B cell (primary cell): ENCODE results near the gene STX11. TPM values are rescaled to one million over a fixed set of nuclear protein-coding genes. Genes with fewer than 3 reads are reported as not detected.

ENCODE experiments used
- ATAC-seq: fragments of 200-7000 bp; cut with Tn5 transposase; one replicate; pipeline ENCODE4 v1.10.0; 2021; ENCODE audit warnings: low read depth, mild to moderate bottlenecking, moderate number of reproducible peaks, moderate library complexity
- CTCF ChIA-PET: fragments of 350-600 bp; sonication (Branson Sonifier 250); formaldehyde crosslinking; loops from one replicate; lab custom pipeline; 2021; ENCODE audit warnings: antibody characterized with exemption, inconsistent platforms; lab: Charles Lee
- POLR2A ChIA-PET: fragments of 350-600 bp; sonication (Branson Sonifier 250); formaldehyde crosslinking; loops from one replicate; lab custom pipeline; 2021; ENCODE audit warnings: antibody characterized with exemption; lab: Charles Lee
- DNase-seq: peaks from one replicate; pipeline ENCODE4 v3.0.0; 2013
- H2AFZ ChIP-seq: 2 replicates; pipeline ENCODE4 v1.6.1; 2012; ENCODE audit warnings: mild to moderate bottlenecking, low read depth, low read length; ENCODE audit not compliant: insufficient read depth, poor library complexity, severe bottlenecking
- H3K27ac ChIP-seq, 2 donors: 1 replicate in 1 of 2; 2 replicates in 1 of 2; pipeline ENCODE4 v1.5.1; 2012 to 2013; ENCODE audit warnings: low read length in 2 of 2, mild to moderate bottlenecking in 2 of 2, moderate library complexity in 1 of 2
- H3K27me3 ChIP-seq, 4 experiments: fragments of 200-600 bp in 1 of 4; sonication (generic) in 1 of 4; replicated peaks in 1 of 4; 1 replicate in 2 of 4; 2 replicates in 2 of 4; pipeline versions ENCODE4 v1.6.1 to v1.7.0; 2013 to 2016; ENCODE audit warnings: low read length in 3 of 4, mild to moderate bottlenecking in 2 of 4, mixed read lengths in 1 of 4, moderate library complexity in 1 of 4; ENCODE audit not compliant: insufficient read depth in 4 of 4, control insufficient read depth in 3 of 4; ENCODE audit errors: control extremely low read depth in 1 of 4
- H3K36me3 ChIP-seq, 2 experiments: replicated peaks in 1 of 2; 1 replicate in 1 of 2; 2 replicates in 1 of 2; pipeline versions ENCODE4 v1.6.1 to v1.7.1; 2013; ENCODE audit warnings: low read length in 1 of 2; ENCODE audit not compliant: insufficient read depth in 2 of 2, control insufficient read depth in 1 of 2; ENCODE audit errors: control extremely low read depth in 1 of 2, extremely low read depth in 1 of 2
- H3K4me1 ChIP-seq, 2 donors: fragments of 200-600 bp in 1 of 2; sonication (generic) in 1 of 2; 1 replicate in 1 of 2; 2 replicates in 1 of 2; pipeline versions ENCODE4 v1.5.1 to v1.6.1; 2013 to 2017; ENCODE audit warnings: low read length in 2 of 2; ENCODE audit not compliant: control insufficient read depth in 2 of 2, insufficient read depth in 2 of 2
- H3K4me2 ChIP-seq: replicated peaks from 2 replicates; pipeline ENCODE3; 2012; ENCODE audit warnings: mild to moderate bottlenecking, low read depth, low read length; ENCODE audit not compliant: poor library complexity, severe bottlenecking
- H3K4me3 ChIP-seq, 5 experiments: fragments of 200-600 bp in 1 of 5; sonication (generic) in 1 of 5; 1 replicate in 3 of 5; 2 replicates in 2 of 5; pipeline versions ENCODE4 v1.5.1 to v1.7.0; 2011 to 2016; ENCODE audit warnings: low read length in 4 of 5, mild to moderate bottlenecking in 4 of 5, low read depth in 2 of 5, control low read depth in 1 of 5, moderate library complexity in 1 of 5; ENCODE audit not compliant: insufficient read depth in 1 of 5; ENCODE audit errors: control extremely low read depth in 1 of 5, extremely low read depth in 1 of 5
- H3K79me2 ChIP-seq: fragments of 200-600 bp; sonication (generic); one replicate; pipeline ENCODE4 v1.6.0; 2016; ENCODE audit warnings: low read length; ENCODE audit not compliant: control insufficient read depth, insufficient read depth
- H3K9ac ChIP-seq: fragments of 200-600 bp; sonication (generic); 2 replicates; pipeline ENCODE4 v1.6.1; 2017; ENCODE audit warnings: mild to moderate bottlenecking, low read length, moderate library complexity
- H3K9me3 ChIP-seq, 3 donors: one replicate each; pipeline versions ENCODE4 v1.6.1 to v1.7.1; 2013; ENCODE audit warnings: low read length in 2 of 3; ENCODE audit not compliant: control insufficient read depth in 2 of 3, insufficient read depth in 1 of 3; ENCODE audit errors: control extremely low read depth in 1 of 3
- H4K20me1 ChIP-seq: 2 replicates; pipeline ENCODE4 v1.6.0; 2012; ENCODE audit warnings: mild to moderate bottlenecking, low read length; ENCODE audit not compliant: insufficient read depth, control insufficient read depth, poor library complexity, severe bottlenecking
- H3K27ac Mint-ChIP-seq: one replicate; pipeline ENCODE4 v1.8.0; 2021; ENCODE audit warnings: mixed read lengths
- H3K27me3 Mint-ChIP-seq: one replicate; pipeline ENCODE4 v1.8.0; 2021; ENCODE audit warnings: mixed read lengths
- H3K4me1 Mint-ChIP-seq: one replicate; pipeline ENCODE4 v1.8.0; 2021; ENCODE audit warnings: mixed read lengths
- H3K4me3 Mint-ChIP-seq: one replicate; pipeline ENCODE4 v1.8.0; 2021; ENCODE audit warnings: mixed read lengths
- H3K9me3 Mint-ChIP-seq: one replicate; pipeline ENCODE4 v1.8.0; 2022; ENCODE audit warnings: mixed read lengths; ENCODE audit not compliant: insufficient read depth
- CTCF ChIP-seq: fragments of 200-600 bp; IDR thresholded peaks from one replicate; pipeline ENCODE4 v1.8.0; 2022; ENCODE audit warnings: antibody characterized with exemption, mild to moderate bottlenecking
- EZH2 ChIP-seq: IDR thresholded peaks from 2 replicates; pipeline ENCODE4 v1.6.1; 2012; ENCODE audit warnings: borderline replicate concordance, low read depth, mild to moderate bottlenecking, moderate library complexity, low read length; ENCODE audit not compliant: insufficient read depth, poor library complexity, severe bottlenecking
- WGBS: methylation state at CpG from one replicate; pipeline ENCODE4 v1.1.5; 2013; ENCODE audit warnings: missing lambda C conversion rate; ENCODE audit not compliant: insufficient coverage; 5-methylcytosine and 5-hydroxymethylcytosine counted together
- intact Hi-C: fragments of 100-400 bp; cut with micrococcal nuclease; formaldehyde crosslinking; loops from one replicate; pipeline ENCODE4 v1.10.0; 2022
- polyA plus RNA-seq: library from polyadenylated mRNA; depleted of rRNA; stranded (reverse); fragments of >200 nt; gene quantifications from 2 replicates; pipeline ENCODE4 v1.2.3, GENCODE V29; 2012
- total RNA-seq, 2 donors: library from RNA; stranded (reverse); fragments of 120-200 nt in 1 of 2; gene quantifications; 1 replicate in 1 of 2; 2 replicates in 1 of 2; pipeline versions ENCODE4 v1.2.3 to v1.2.4, GENCODE V29; 2013 to 2022

The STX11 gene
- total and polyA plus RNA-seq, 2 donors (not counting 1 experiment from before 2014, with no cell fraction given): 10.3 to 14.6 TPM

GRCh38 chr6:144215402-144215931, 65.2 kb downstream of the STX11 start:
- ATAC-seq: no peak
- Histone ChIP-seq H3K4me1 (peaks cover 23 to 30% of the 10 kb centered on the region in 2 donors), H3K4me2 (peak overlapping the region; percentile 87), H4K20me1 (no peaks in the 10 kb centered on the region), H3K27me3 (no peaks in the 10 kb centered on the region), H3K9ac (peak overlapping the region; percentile 82), H3K4me3 (peak overlapping the region; percentile 76 to 85 (median 77)), H3K9me3 (no peaks in the 10 kb centered on the region), H3K27ac (peak overlapping the region; percentile 83), H2AFZ (peak overlapping the region; percentile 98), H3K79me2 (no peaks in the 10 kb centered on the region), H3K36me3 (no peaks in the 10 kb centered on the region)
- ChIA-PET CTCF (interaction anchor here (1.4 to 4.7 kb wide), 4 partner anchors 111 to 275 kb away, joined by 6 to 46 read pairs (median 6); no protein-coding TSS in a partner anchor), POLR2A (interaction anchor here (0.6 to 1.6 kb wide), 3 partner anchors 120 to 151 kb away, joined by 5 to 6 read pairs (median 6); partner anchors contain the start of gene SF3B5)
- Mint-ChIP-seq H3K4me3 (peak overlapping the region; percentile 98), H3K9me3 (peaks cover 2% of the 10 kb centered on the region), H3K27me3 (peaks cover 6% of the 10 kb centered on the region), H3K27ac (peak overlapping the region; percentile 100), H3K4me1 (peaks cover 40% of the 10 kb centered on the region)
- TF ChIP-seq CTCF: no peak
- TF ChIP-seq EZH2: no peak
- DNase-seq: no peak
- intact Hi-C loops: loop anchor here (5.0 kb wide), 6 partner anchors 52 to 1747 kb away; partner anchors contain the start of genes ADAT2, FBXO30, LTV1 and PEX3
- WGBS: 42% methylated on average over 7 of the region's 10 CpGs
